NCI-H748 (cell line): ENCODE results near the gene MTCL1.

ENCODE experiments used
- DNase-seq: peaks from one replicate; lab custom pipeline; 2025; ENCODE audit not compliant: unreplicated experiment; lab: John Stamatoyannopoulos, UW

MTCL1 gene

GRCh38 chr18:8766559-8767293 is 61.4 kb downstream of the MTCL1 start:
- DNase-seq, result no peak

GRCh38 chr18:8767340-8767739 is 62.0 kb downstream of the MTCL1 start:
- no peak for DNase-seq

- no peak for DNase-seq
These were observed 64.2 kb downstream of the MTCL1 start for GRCh38 chr18:8769509-8770095.

- DNase-seq, result no peak
These were observed 65.3 kb downstream of the MTCL1 start for GRCh38 chr18:8770657-8771056.

- peak; percentile 83 for DNase-seq
These were observed 66.6 kb downstream of the MTCL1 start for GRCh38 chr18:8771930-8772329.

GRCh38 chr18:8773980-8774379 is 68.6 kb downstream of the MTCL1 start:
- DNase-seq, result no peak

- no peak for DNase-seq
These were observed 70.9 kb downstream of the MTCL1 start for GRCh38 chr18:8776013-8776943.

GRCh38 chr18:8777846-8778245 is 72.5 kb downstream of the MTCL1 start:
- no peak for DNase-seq

- DNase-seq, result no peak
These were observed 73.0 kb downstream of the MTCL1 start for GRCh38 chr18:8778386-8778785.

- no peak for DNase-seq
These were observed 73.5 kb downstream of the MTCL1 start for GRCh38 chr18:8778824-8779223.

- no peak for DNase-seq
These were observed 73.9 kb downstream of the MTCL1 start for GRCh38 chr18:8779251-8779650.

- DNase-seq, result no peak
These were observed 74.9 kb downstream of the MTCL1 start for GRCh38 chr18:8780227-8780626.

GRCh38 chr18:8781671-8782070 is 76.3 kb downstream of the MTCL1 start:
- no peak for DNase-seq

GRCh38 chr18:8783335-8783993 is 78.1 kb downstream of the MTCL1 start:
- DNase-seq, result no peak

GRCh38 chr18:8783994-8784530 is 78.7 kb downstream of the MTCL1 start:
- DNase-seq, result no peak

GRCh38 chr18:8785261-8785660 is 79.9 kb downstream of the MTCL1 start:
- DNase-seq, result no peak

GRCh38 chr18:8785855-8786482 is 80.6 kb downstream of the MTCL1 start:
- DNase-seq, result no peak

GRCh38 chr18:8786483-8787370 is 81.4 kb downstream of the MTCL1 start:
- DNase-seq, result no peak

GRCh38 chr18:8787371-8787670 is 82.0 kb downstream of the MTCL1 start:
- DNase-seq, result no peak

GRCh38 chr18:8787794-8788193 is 82.4 kb downstream of the MTCL1 start:
- no peak for DNase-seq
